A673 (cell line): ENCODE results near the gene DPP9. TPM values are rescaled to one million over a fixed set of nuclear protein-coding genes. Genes with fewer than 3 reads are reported as not detected.
A peak's percentile ranks its signal among the peaks of the same experiment; 100 is the strongest.

Experiments
- BruUV-seq: library from RNA; stranded (reverse); fragments of 400-500 nt; replicated peaks from 2 replicates; lab custom pipeline; 2021; lab: Mats Ljungman, UMichigan
- CTCF ChIA-PET: fragments of 300-600 bp; sonication (Branson Sonifier 250); formaldehyde crosslinking; loops from one replicate; lab custom pipeline; 2022; ENCODE audit warnings: antibody characterized with exemption; lab: Charles Lee
- POLR2A ChIA-PET: fragments of 300-600 bp; sonication (Branson Sonifier 250); formaldehyde crosslinking; loops from one replicate; lab custom pipeline; 2022; ENCODE audit warnings: antibody characterized with exemption; ENCODE audit not compliant: low non-redundant PET; lab: Charles Lee
- DNase-seq: peaks from one replicate; pipeline ENCODE4 v3.0.0-alpha.2; 2015; ENCODE audit warnings: low spot score
- H3K27ac ChIP-seq: fragments of 200-600 bp; sonication (generic); 2 replicates; pipeline ENCODE4 v1.5.1; 2016; ENCODE audit warnings: mixed run types, low read depth, mild to moderate bottlenecking, mixed read lengths, antibody characterized with exemption, low read length; ENCODE audit not compliant: poor library complexity, severe bottlenecking
- H3K27me3 ChIP-seq: fragments of 200-600 bp; sonication (generic); replicated peaks from 2 replicates; pipeline ENCODE4 v1.6.1; 2017; ENCODE audit warnings: mixed run types, low read depth, mild to moderate bottlenecking, mixed read lengths, antibody characterized with exemption, low read length; ENCODE audit not compliant: insufficient read depth, poor library complexity
- H3K36me3 ChIP-seq: fragments of 200-600 bp; sonication (generic); 2 replicates; pipeline ENCODE4 v1.6.1; 2016; ENCODE audit warnings: mixed run types, mild to moderate bottlenecking, mixed read lengths, antibody characterized with exemption, low read length; ENCODE audit not compliant: insufficient read depth, poor library complexity, severe bottlenecking
- H3K4me1 ChIP-seq: fragments of 200-600 bp; sonication (generic); 2 replicates; pipeline ENCODE4 v1.6.1; 2017; ENCODE audit warnings: mixed run types, mild to moderate bottlenecking, mixed read lengths, antibody characterized with exemption, low read length; ENCODE audit not compliant: insufficient read depth, poor library complexity, severe bottlenecking
- H3K4me3 ChIP-seq: fragments of 200-600 bp; sonication (generic); 2 replicates; pipeline ENCODE4 v1.5.1; 2016; ENCODE audit warnings: low read depth, mixed run types, mild to moderate bottlenecking, mixed read lengths, low read length; ENCODE audit not compliant: poor library complexity, severe bottlenecking
- H3K9me3 ChIP-seq: fragments of 200-600 bp; sonication (generic); 2 replicates; pipeline ENCODE4 v1.6.1; 2016; ENCODE audit warnings: mixed run types, low read depth, mild to moderate bottlenecking, mixed read lengths, antibody characterized with exemption, low read length; ENCODE audit not compliant: poor library complexity, severe bottlenecking
- CTCF ChIP-seq: fragments of 300-800, 200-600 bp; sonication (generic); conservative IDR thresholded peaks from 2 replicates; pipeline ENCODE4 v1.5.1; 2017; ENCODE audit warnings: low read depth, mild to moderate bottlenecking, antibody characterized with exemption, low read length, moderate library complexity, mixed read lengths
- EZH2 ChIP-seq: fragments of 200-600 bp; sonication (generic); IDR thresholded peaks from 2 replicates; pipeline ENCODE4 v1.6.1; 2017; ENCODE audit warnings: borderline replicate concordance, low read depth, mild to moderate bottlenecking, mixed read lengths, antibody characterized with exemption, low read length; ENCODE audit not compliant: poor library complexity, severe bottlenecking
- intact Hi-C: fragments of 100-400 bp; cut with micrococcal nuclease; formaldehyde crosslinking; loops from one replicate; pipeline ENCODE4 v1.10.0; 2022; ENCODE audit not compliant: unreplicated experiment
- total RNA-seq: library from RNA; stranded (reverse); gene quantifications from 2 replicates; pipeline ENCODE4 v1.2.3, GENCODE V29; 2021

The DPP9 gene
- total RNA-seq, 1 experiment from 2014 or later: 65.7 TPM

- intact Hi-C loops: no loop called here
- ChIA-PET CTCF (interaction anchor here (0.6 kb wide), 1 partner anchor 32 kb away, joined by 3 read pairs; no protein-coding TSS in a partner anchor), POLR2A (no interaction called here)
- Histone ChIP-seq H3K9me3 (no peaks in the 10 kb centered on the region), H3K36me3 (no peaks in the 10 kb centered on the region), H3K27ac (no peak overlapping the region), H3K27me3 (no peaks in the 10 kb centered on the region), H3K4me1 (no peaks in the 10 kb centered on the region), H3K4me3 (no peak overlapping the region)
- TF ChIP-seq CTCF (peak; percentile 62), EZH2 (no peak)
- BruUV-seq: no TSS peak
- DNase-seq: peak; percentile 54
Measured at GRCh38 chr19:4676955-4677731, 46.5 kb downstream of the DPP9 start.

- TF ChIP-seq EZH2: no peak
- TF ChIP-seq CTCF: no peak
- no peak overlapping the region for H3K4me3 ChIP-seq
- no peaks in the 10 kb centered on the region for H3K4me1 ChIP-seq
- H3K36me3 ChIP-seq: no peaks in the 10 kb centered on the region
- H3K27me3 ChIP-seq: no peaks in the 10 kb centered on the region
- ChIA-PET POLR2A (no interaction called here), CTCF (interaction anchor here (0.6 kb wide), 1 partner anchor 100 kb away, joined by 3 read pairs; no protein-coding TSS in a partner anchor)
- DNase-seq: no peak
- BruUV-seq: TSS peak; percentile 95
- H3K27ac ChIP-seq: no peak overlapping the region
- no peaks in the 10 kb centered on the region for H3K9me3 ChIP-seq
- intact Hi-C loops: no loop called here
Measured at GRCh38 chr19:4675346-4675745, 48.3 kb downstream of the DPP9 start.

GRCh38 chr19:4673726-4674125 is 49.9 kb downstream of the DPP9 start:
- Histone ChIP-seq H3K27ac (no peak overlapping the region), H3K4me3 (no peak overlapping the region), H3K36me3 (peaks cover under 1% of the 10 kb centered on the region), H3K27me3 (no peaks in the 10 kb centered on the region), H3K4me1 (no peaks in the 10 kb centered on the region), H3K9me3 (no peaks in the 10 kb centered on the region)
- BruUV-seq: no TSS peak
- CTCF ChIA-PET: interaction anchor here (0.7 kb wide), 1 partner anchor 37 kb away, joined by 6 read pairs; no protein-coding TSS in a partner anchor
- POLR2A ChIA-PET: no interaction called here
- intact Hi-C loops: no loop called here
- TF ChIP-seq CTCF: no peak
- no peak for TF ChIP-seq EZH2
- DNase-seq: no peak
